ENCODE data around the gene FAM118A.
"Not testable (repeated sequence)": the region's sequence is repeated elsewhere in the genome, so short reads cannot be mapped to it uniquely, and the experiment has no call there.

The FAM118A gene

GRCh38 chr22:45352757-45353156 is 43.0 kb downstream of the FAM118A start:
- H3K4me1 ChIP-seq (ENCODE audit: control insufficient read depth in 1 of 2, insufficient read depth in 2 of 2, low read length in 2 of 2); H3K27ac ChIP-seq (ENCODE audit: low read length); H3K27me3 ChIP-seq (ENCODE audit: low read depth, low read length); H3K4me3 ChIP-seq (ENCODE audit: low read depth in 1 of 2, low read length in 2 of 2); H3K9me3 ChIP-seq (ENCODE audit: control insufficient read depth in 1 of 2, low read length in 2 of 2); H3K36me3 ChIP-seq (ENCODE audit: control insufficient read depth in 1 of 2, insufficient read depth in 2 of 2, low read length in 2 of 2): not testable (repeated sequence)

GRCh38 chr22:45353786-45354185 is 44.1 kb downstream of the FAM118A start:
- no peaks in the 10 kb centered on the region for H3K27me3 ChIP-seq (ENCODE audit: low read depth, low read length)
- H3K36me3 ChIP-seq (ENCODE audit: control insufficient read depth in 1 of 2, insufficient read depth in 2 of 2, low read length in 2 of 2), result no peaks in the 10 kb centered on the region
- H3K9me3 ChIP-seq (ENCODE audit: control insufficient read depth in 1 of 2, low read length in 2 of 2), result no peaks in the 10 kb centered on the region
- no peaks in the 10 kb centered on the region for H3K4me1 ChIP-seq (ENCODE audit: control insufficient read depth in 1 of 2, insufficient read depth in 2 of 2, low read length in 2 of 2)
- H3K4me3 ChIP-seq (ENCODE audit: low read depth in 1 of 2, low read length in 2 of 2), result no peak overlapping the region
- no peak overlapping the region for H3K27ac ChIP-seq (ENCODE audit: low read length)

GRCh38 chr22:45357490-45357889 is 47.8 kb downstream of the FAM118A start:
- Histone ChIP-seq H3K27me3 (ENCODE audit: low read depth, low read length) (no peaks in the 10 kb centered on the region), H3K4me1 (ENCODE audit: control insufficient read depth in 1 of 2, insufficient read depth in 2 of 2, low read length in 2 of 2) (no peaks in the 10 kb centered on the region), H3K9me3 (ENCODE audit: control insufficient read depth in 1 of 2, low read length in 2 of 2) (no peaks in the 10 kb centered on the region), H3K4me3 (ENCODE audit: low read depth in 1 of 2, low read length in 2 of 2) (no peak overlapping the region), H3K36me3 (ENCODE audit: control insufficient read depth in 1 of 2, insufficient read depth in 2 of 2, low read length in 2 of 2) (no peaks in the 10 kb centered on the region), H3K27ac (ENCODE audit: low read length) (no peak overlapping the region)

- H3K9me3 ChIP-seq (ENCODE audit: control insufficient read depth in 1 of 2, low read length in 2 of 2), result no peaks in the 10 kb centered on the region
- no peaks in the 10 kb centered on the region for H3K36me3 ChIP-seq (ENCODE audit: control insufficient read depth in 1 of 2, insufficient read depth in 2 of 2, low read length in 2 of 2)
- H3K4me3 ChIP-seq (ENCODE audit: low read depth in 1 of 2, low read length in 2 of 2), result no peak overlapping the region
- no peaks in the 10 kb centered on the region for H3K4me1 ChIP-seq (ENCODE audit: control insufficient read depth in 1 of 2, insufficient read depth in 2 of 2, low read length in 2 of 2)
- no peaks in the 10 kb centered on the region for H3K27me3 ChIP-seq (ENCODE audit: low read depth, low read length)
- H3K27ac ChIP-seq (ENCODE audit: low read length), result no peak overlapping the region
These were observed 48.4 kb downstream of the FAM118A start for GRCh38 chr22:45358127-45358526.

- Histone ChIP-seq H3K9me3 (ENCODE audit: control insufficient read depth in 1 of 2, low read length in 2 of 2) (no peaks in the 10 kb centered on the region), H3K36me3 (ENCODE audit: control insufficient read depth in 1 of 2, insufficient read depth in 2 of 2, low read length in 2 of 2) (no peaks in the 10 kb centered on the region)
These were observed 49.9 kb downstream of the FAM118A start for GRCh38 chr22:45359627-45360026.

GRCh38 chr22:45366713-45367112 is 57.0 kb downstream of the FAM118A start:
- no peaks in the 10 kb centered on the region for H3K4me1 ChIP-seq (ENCODE audit: control insufficient read depth in 1 of 2, insufficient read depth in 2 of 2, low read length in 2 of 2)
- H3K36me3 ChIP-seq (ENCODE audit: control insufficient read depth in 1 of 2, insufficient read depth in 2 of 2, low read length in 2 of 2), result no peaks in the 10 kb centered on the region
- no peaks in the 10 kb centered on the region for H3K27me3 ChIP-seq (ENCODE audit: low read depth, low read length)
- peaks cover 0 to 12% of the 10 kb centered on the region in 2 donors for H3K9me3 ChIP-seq (ENCODE audit: control insufficient read depth in 1 of 2, low read length in 2 of 2)
- no peak overlapping the region for H3K4me3 ChIP-seq (ENCODE audit: low read depth in 1 of 2, low read length in 2 of 2)
- no peak overlapping the region for H3K27ac ChIP-seq (ENCODE audit: low read length)

More at GRCh38 chr22:45359627-45360026, 49.9 kb downstream of the FAM118A start:
- Histone ChIP-seq H3K4me3 (ENCODE audit: low read depth in 1 of 2, low read length in 2 of 2) (no peak overlapping the region), H3K27ac (ENCODE audit: low read length) (no peak overlapping the region), H3K4me1 (ENCODE audit: control insufficient read depth in 1 of 2, insufficient read depth in 2 of 2, low read length in 2 of 2) (no peaks in the 10 kb centered on the region), H3K27me3 (ENCODE audit: low read depth, low read length) (no peaks in the 10 kb centered on the region)

- H3K4me3 ChIP-seq (ENCODE audit: low read depth in 1 of 2, low read length in 2 of 2); H3K36me3 ChIP-seq (ENCODE audit: control insufficient read depth in 1 of 2, insufficient read depth in 2 of 2, low read length in 2 of 2); H3K9me3 ChIP-seq (ENCODE audit: control insufficient read depth in 1 of 2, low read length in 2 of 2); H3K4me1 ChIP-seq (ENCODE audit: control insufficient read depth in 1 of 2, insufficient read depth in 2 of 2, low read length in 2 of 2); H3K27me3 ChIP-seq (ENCODE audit: low read depth, low read length); H3K27ac ChIP-seq (ENCODE audit: low read length): not testable (repeated sequence)
These were observed 63.9 kb downstream of the FAM118A start for GRCh38 chr22:45373592-45373991.

GRCh38 chr22:45376009-45376408 is 66.3 kb downstream of the FAM118A start:
- H3K4me1 ChIP-seq (ENCODE audit: control insufficient read depth in 1 of 2, insufficient read depth in 2 of 2, low read length in 2 of 2), result no peaks in the 10 kb centered on the region
- no peaks in the 10 kb centered on the region for H3K9me3 ChIP-seq (ENCODE audit: control insufficient read depth in 1 of 2, low read length in 2 of 2)
- H3K4me3 ChIP-seq (ENCODE audit: low read depth in 1 of 2, low read length in 2 of 2), result no peak overlapping the region
- H3K36me3 ChIP-seq (ENCODE audit: control insufficient read depth in 1 of 2, insufficient read depth in 2 of 2, low read length in 2 of 2), result no peaks in the 10 kb centered on the region
- no peaks in the 10 kb centered on the region for H3K27me3 ChIP-seq (ENCODE audit: low read depth, low read length)
- H3K27ac ChIP-seq (ENCODE audit: low read length), result no peak overlapping the region

GRCh38 chr22:45376703-45377102 is 67.0 kb downstream of the FAM118A start:
- no peaks in the 10 kb centered on the region for H3K36me3 ChIP-seq (ENCODE audit: control insufficient read depth in 1 of 2, insufficient read depth in 2 of 2, low read length in 2 of 2)
- no peaks in the 10 kb centered on the region for H3K9me3 ChIP-seq (ENCODE audit: control insufficient read depth in 1 of 2, low read length in 2 of 2)
- no peaks in the 10 kb centered on the region for H3K4me1 ChIP-seq (ENCODE audit: control insufficient read depth in 1 of 2, insufficient read depth in 2 of 2, low read length in 2 of 2)
- H3K27me3 ChIP-seq (ENCODE audit: low read depth, low read length), result no peaks in the 10 kb centered on the region
- H3K4me3 ChIP-seq (ENCODE audit: low read depth in 1 of 2, low read length in 2 of 2), result no peak overlapping the region
- no peak overlapping the region for H3K27ac ChIP-seq (ENCODE audit: low read length)

- Histone ChIP-seq H3K4me3 (ENCODE audit: low read depth in 1 of 2, low read length in 2 of 2) (no peak overlapping the region), H3K27ac (ENCODE audit: low read length) (no peak overlapping the region)
These were observed 71.6 kb downstream of the FAM118A start for GRCh38 chr22:45381348-45381747.

GRCh38 chr22:45389546-45389945 is 79.8 kb downstream of the FAM118A start:
- H3K4me1 ChIP-seq (ENCODE audit: control insufficient read depth in 1 of 2, insufficient read depth in 2 of 2, low read length in 2 of 2), result no peaks in the 10 kb centered on the region
- no peaks in the 10 kb centered on the region for H3K9me3 ChIP-seq (ENCODE audit: control insufficient read depth in 1 of 2, low read length in 2 of 2)
- H3K27me3 ChIP-seq (ENCODE audit: low read depth, low read length), result no peaks in the 10 kb centered on the region
- H3K27ac ChIP-seq (ENCODE audit: low read length), result no peak overlapping the region
- no peaks in the 10 kb centered on the region for H3K36me3 ChIP-seq (ENCODE audit: control insufficient read depth in 1 of 2, insufficient read depth in 2 of 2, low read length in 2 of 2)
- H3K4me3 ChIP-seq (ENCODE audit: low read depth in 1 of 2, low read length in 2 of 2), result no peak overlapping the region

More at GRCh38 chr22:45381348-45381747, 71.6 kb downstream of the FAM118A start:
- H3K36me3 ChIP-seq (ENCODE audit: control insufficient read depth in 1 of 2, insufficient read depth in 2 of 2, low read length in 2 of 2), result no peaks in the 10 kb centered on the region
- no peaks in the 10 kb centered on the region for H3K4me1 ChIP-seq (ENCODE audit: control insufficient read depth in 1 of 2, insufficient read depth in 2 of 2, low read length in 2 of 2)
- no peaks in the 10 kb centered on the region for H3K9me3 ChIP-seq (ENCODE audit: control insufficient read depth in 1 of 2, low read length in 2 of 2)
- H3K27me3 ChIP-seq (ENCODE audit: low read depth, low read length), result no peaks in the 10 kb centered on the region

All from muscle layer of duodenum (tissue), 2 donors.